Epithelial cell of esophagus (primary cell): ENCODE results near the gene GUCA2A.

Source experiments
- DNase-seq: peaks from one replicate; pipeline ENCODE4 v3.0.0; 2010; ENCODE audit warnings: low read depth
- H3K4me3 ChIP-seq: 2 replicates; pipeline ENCODE4 v1.5.1; 2011; ENCODE audit warnings: mild to moderate bottlenecking, low read length, control low read depth
- TF ChIP-seq, protein P1 (sequence below): IDR thresholded peaks from 2 replicates; pipeline ENCODE4 v1.5.1; 2011; ENCODE audit warnings: low read depth, mild to moderate bottlenecking, low read length, control low read depth, inconsistent platforms; ENCODE audit not compliant: insufficient read depth; ENCODE audit errors: missing control alignments

Gene GUCA2A

DNA sequence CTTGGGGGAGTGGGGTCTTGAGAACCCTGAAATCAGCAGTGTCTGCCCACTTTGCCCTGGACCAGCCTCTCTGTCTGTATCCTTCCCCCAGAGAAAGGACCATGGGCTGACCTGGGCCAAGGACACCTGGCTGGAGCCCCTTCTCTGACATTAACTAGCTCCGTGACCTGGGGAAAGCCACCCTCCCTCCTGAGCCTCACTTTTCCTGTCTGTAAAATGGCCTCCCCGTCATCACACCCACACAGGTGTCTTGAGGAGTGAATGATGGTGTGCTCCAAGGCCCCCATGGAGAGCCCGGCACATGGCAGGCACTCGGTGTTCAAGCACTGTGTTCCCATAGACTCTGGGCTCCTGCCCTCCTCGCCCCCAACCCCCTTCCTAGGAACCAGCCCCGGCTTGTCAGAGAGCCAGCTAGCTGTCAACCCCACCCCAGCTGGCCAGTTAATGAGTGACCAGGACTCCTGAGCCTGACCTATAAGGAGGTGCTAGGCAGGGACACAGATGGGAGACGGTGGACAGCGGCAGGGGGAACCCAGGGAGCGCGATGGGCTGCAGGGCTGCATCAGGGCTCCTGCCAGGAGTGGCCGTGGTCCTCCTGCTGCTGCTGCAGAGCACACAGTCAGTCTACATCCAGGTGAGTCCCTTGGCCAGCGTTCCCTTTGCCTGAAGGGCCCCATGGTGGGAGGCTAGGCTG lies 11.5 kb downstream of the GUCA2A start, which contains the start of gene GUCA2B:
TSS of gene GUCA2B (plus strand) at position 504 of the 694 bp plus-strand sequence. CDS start at position 545, 41 bp downstream.
- no peak within 1 kb of the TSS for H3K4me3 ChIP-seq
- TF ChIP-seq, protein P1, sequence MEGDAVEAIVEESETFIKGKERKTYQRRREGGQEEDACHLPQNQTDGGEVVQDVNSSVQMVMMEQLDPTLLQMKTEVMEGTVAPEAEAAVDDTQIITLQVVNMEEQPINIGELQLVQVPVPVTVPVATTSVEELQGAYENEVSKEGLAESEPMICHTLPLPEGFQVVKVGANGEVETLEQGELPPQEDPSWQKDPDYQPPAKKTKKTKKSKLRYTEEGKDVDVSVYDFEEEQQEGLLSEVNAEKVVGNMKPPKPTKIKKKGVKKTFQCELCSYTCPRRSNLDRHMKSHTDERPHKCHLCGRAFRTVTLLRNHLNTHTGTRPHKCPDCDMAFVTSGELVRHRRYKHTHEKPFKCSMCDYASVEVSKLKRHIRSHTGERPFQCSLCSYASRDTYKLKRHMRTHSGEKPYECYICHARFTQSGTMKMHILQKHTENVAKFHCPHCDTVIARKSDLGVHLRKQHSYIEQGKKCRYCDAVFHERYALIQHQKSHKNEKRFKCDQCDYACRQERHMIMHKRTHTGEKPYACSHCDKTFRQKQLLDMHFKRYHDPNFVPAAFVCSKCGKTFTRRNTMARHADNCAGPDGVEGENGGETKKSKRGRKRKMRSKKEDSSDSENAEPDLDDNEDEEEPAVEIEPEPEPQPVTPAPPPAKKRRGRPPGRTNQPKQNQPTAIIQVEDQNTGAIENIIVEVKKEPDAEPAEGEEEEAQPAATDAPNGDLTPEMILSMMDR = no peak
- no peak for DNase-seq

- peak; percentile 81 for DNase-seq
- TF ChIP-seq, protein P1 = no peak
- no peak overlapping the region for H3K4me3 ChIP-seq
Observed at GRCh38 chr1:42152119-42152518, 12.4 kb downstream of the GUCA2A start.

DNA sequence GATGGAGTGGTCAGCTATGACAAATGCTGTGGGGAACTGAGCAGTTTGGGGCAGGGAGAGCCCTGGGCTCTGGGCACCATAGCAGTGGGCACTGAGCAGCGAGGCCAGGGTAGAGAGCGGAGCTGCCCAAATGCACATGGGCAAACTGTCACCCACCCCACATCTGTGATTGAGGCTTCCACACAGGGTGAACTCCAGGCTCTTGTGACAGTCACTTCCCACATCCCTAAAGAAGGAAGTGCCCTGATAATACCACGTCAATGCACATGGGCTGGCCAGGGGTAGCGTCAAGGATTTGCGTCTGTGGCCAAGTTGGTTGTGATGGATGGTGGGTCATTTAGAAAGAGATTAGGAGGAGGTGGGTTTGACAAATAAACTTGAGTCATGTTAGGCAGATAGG lies 13.9 kb downstream of the GUCA2A start:
- DNase-seq = no peak
- TF ChIP-seq, protein P1 = no peak
- H3K4me3 ChIP-seq = no peak overlapping the region

DNA sequence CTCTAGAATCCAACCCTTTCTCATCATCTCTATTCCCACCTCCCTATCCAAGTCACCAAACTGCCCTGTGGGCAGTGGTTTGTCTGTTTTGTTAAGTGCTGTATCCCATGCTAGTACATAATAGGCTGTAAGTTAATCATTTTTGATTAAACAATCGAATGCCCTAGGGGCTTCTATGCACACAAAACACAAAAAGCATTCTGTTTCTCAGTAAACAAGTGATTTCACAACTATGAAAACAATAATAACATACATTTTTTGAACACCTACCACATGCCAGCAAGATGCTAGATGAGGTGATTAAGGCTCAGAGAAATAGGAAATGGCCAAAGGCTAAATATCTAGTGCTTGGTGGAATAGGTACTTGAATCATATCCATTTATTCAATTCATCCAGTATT lies 16.4 kb downstream of the GUCA2A start:
- no peak overlapping the region for H3K4me3 ChIP-seq
- DNase-seq = no peak
- TF ChIP-seq, protein P1 = no peak

DNA sequence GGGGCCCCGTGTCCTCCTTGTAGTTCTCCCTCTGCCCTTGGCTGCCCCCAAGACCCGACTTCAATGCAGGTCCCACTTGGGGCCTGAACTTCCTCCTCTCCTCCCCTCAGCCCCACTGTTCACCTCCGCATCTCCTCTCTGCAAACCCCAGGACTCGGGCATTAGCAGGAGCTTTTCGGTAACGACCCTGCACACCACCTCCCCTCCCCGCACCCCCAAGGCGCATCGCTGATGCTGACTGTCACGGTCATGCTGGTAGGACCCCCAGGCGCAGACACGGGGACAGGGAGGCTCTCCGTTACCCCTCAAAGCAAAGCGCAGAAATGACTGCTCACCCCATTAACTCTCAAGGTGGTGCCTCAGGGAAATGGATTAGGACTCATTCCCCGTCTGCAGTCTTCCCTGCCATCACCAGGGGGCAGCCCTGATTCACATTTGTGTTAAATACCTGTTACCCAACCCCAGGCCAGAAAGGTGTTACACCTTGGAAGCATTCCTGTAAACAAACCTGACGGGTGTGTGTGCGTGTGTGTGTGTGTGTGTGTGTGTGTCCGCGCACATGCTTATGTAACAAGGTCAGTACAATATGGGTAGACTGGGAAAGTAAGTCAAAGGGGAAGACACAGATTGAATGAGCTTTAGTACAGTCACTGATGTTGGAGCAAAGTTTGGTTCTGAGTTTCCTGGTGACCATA lies 17.8 kb downstream of the GUCA2A start:
- H3K4me3 ChIP-seq = no peak overlapping the region
- peak; percentile 91 for DNase-seq
- TF ChIP-seq, protein P1 = peak; percentile 97

- H3K4me3 ChIP-seq = no peak overlapping the region
- DNase-seq = no peak
- TF ChIP-seq, protein P1 = no peak
Observed at GRCh38 chr1:42145764-42146625, 18.6 kb downstream of the GUCA2A start.
